Panc1 (cell line): ENCODE results near the gene OSBPL9. TPM values are rescaled to one million over a fixed set of nuclear protein-coding genes. Genes with fewer than 3 reads are reported as not detected.

Experiments used
- ATAC-seq: fragments of 200-7000 bp; cut with Tn5 transposase; 2 replicates; pipeline ENCODE4 v1.9.1; 2020; ENCODE audit warnings: mild to moderate bottlenecking, moderate library complexity
- BruUV-seq: library from RNA; stranded (reverse); fragments of 400-500 nt; replicated peaks from 2 replicates; lab custom pipeline; 2021; lab: Mats Ljungman, UMichigan
- CTCF ChIA-PET: fragments of 300-600 bp; sonication (Branson Sonifier 250); formaldehyde crosslinking; loops from one replicate; lab custom pipeline; 2022; ENCODE audit warnings: antibody characterized with exemption; lab: Charles Lee
- POLR2A ChIA-PET: fragments of 300-600 bp; sonication (Branson Sonifier 250); formaldehyde crosslinking; loops from one replicate; lab custom pipeline; 2022; ENCODE audit warnings: antibody characterized with exemption; lab: Charles Lee
- DNase-seq: peaks from one replicate; pipeline ENCODE4 v3.0.0-alpha.2; 2010; ENCODE audit warnings: low read depth, low spot score
- H3K27ac ChIP-seq: 2 replicates; pipeline ENCODE4 v1.5.1; 2011; ENCODE audit warnings: mild to moderate bottlenecking, low read length, inconsistent platforms
- H3K27me3 ChIP-seq: fragments of 200-500 bp; sonication (Bioruptor generic); 2 replicates; pipeline ENCODE4 v1.6.0; 2014; ENCODE audit warnings: low read length, inconsistent platforms; ENCODE audit not compliant: control insufficient read depth, insufficient read depth
- H3K36me3 ChIP-seq: fragments of 200-500 bp; sonication (Bioruptor generic); 2 replicates; pipeline ENCODE4 v1.5.1; 2014; ENCODE audit warnings: inconsistent platforms, mild to moderate bottlenecking, low read length, moderate library complexity; ENCODE audit not compliant: control insufficient read depth, insufficient read depth
- H3K4me1 ChIP-seq: 2 replicates; pipeline ENCODE4 v1.5.1; 2011; ENCODE audit warnings: inconsistent platforms, mild to moderate bottlenecking, low read length, moderate library complexity; ENCODE audit not compliant: control insufficient read depth, insufficient read depth
- H3K4me3 ChIP-seq, 2 experiments: 2 replicates each; pipeline ENCODE4 v1.5.1; 2011 to 2012; ENCODE audit warnings: low read depth in 2 of 2, low read length in 2 of 2, mild to moderate bottlenecking in 2 of 2, inconsistent platforms in 1 of 2, moderate library complexity in 1 of 2
- H3K9me3 ChIP-seq: fragments of 200-500 bp; sonication (Bioruptor generic); 2 replicates; pipeline ENCODE4 v1.5.1; 2014; ENCODE audit warnings: low read depth, mild to moderate bottlenecking, inconsistent platforms, low read length, moderate library complexity; ENCODE audit not compliant: control insufficient read depth, insufficient read depth
- POLR2AphosphoS5 ChIP-seq: IDR thresholded peaks from 2 replicates; pipeline ENCODE4 v1.6.1; 2012; ENCODE audit warnings: mild to moderate bottlenecking, low read depth, low read length, moderate library complexity
- SIN3A ChIP-seq: IDR thresholded peaks from 2 replicates; pipeline ENCODE4 v1.6.1; 2012; ENCODE audit warnings: low read depth, mild to moderate bottlenecking, low read length, moderate library complexity, borderline replicate concordance; ENCODE audit not compliant: insufficient read depth
- TCF7L2 ChIP-seq: IDR thresholded peaks from 2 replicates; pipeline ENCODE4 v1.6.1; 2011; ENCODE audit warnings: mild to moderate bottlenecking, low read depth, low read length, inconsistent platforms
- in situ Hi-C: cut with HindIII; loops from 2 replicates; pipeline ENCODE4 v1.10.0; 2016; ENCODE audit warnings: low sequenced_read_pairs, low pct_unique_long_range_greater_than_20kb
- intact Hi-C: fragments of 100-400 bp; cut with micrococcal nuclease; formaldehyde crosslinking; loops from one replicate; pipeline ENCODE4 v1.10.0; 2022; ENCODE audit not compliant: unreplicated experiment
- total RNA-seq: library from RNA; stranded (reverse); gene quantifications from one replicate; pipeline ENCODE4 v1.2.1, GENCODE V29; 2021; ENCODE audit not compliant: unreplicated experiment
- TF ChIP-seq, protein P1 (sequence below), 2 experiments: IDR thresholded peaks; 2 replicates each; pipeline ENCODE4 v1.6.1; 2011 to 2012; ENCODE audit warnings: low read depth in 2 of 2, control low read depth in 1 of 2, low read length in 1 of 2, mild to moderate bottlenecking in 1 of 2, moderate library complexity in 1 of 2; ENCODE audit not compliant: insufficient read depth in 1 of 2
- TF ChIP-seq, protein P2 (sequence below): fragments of 450-650 bp; IDR thresholded peaks from 2 replicates; pipeline ENCODE4 v1.5.1; 2017; ENCODE audit warnings: mild to moderate bottlenecking

OSBPL9 gene
- total RNA-seq, 1 experiment from 2014 or later: 85.5 TPM

GRCh38 chr1:51794260-51794659 lies 177.4 kb downstream of the OSBPL9 start:
- Histone ChIP-seq H3K27me3 (no peaks in the 10 kb centered on the region), H3K36me3 (peaks cover 32% of the 10 kb centered on the region), H3K4me3 (no peak overlapping the region), H3K9me3 (no peaks in the 10 kb centered on the region), H3K27ac (no peak overlapping the region), H3K4me1 (peaks cover 6% of the 10 kb centered on the region)
- intact Hi-C loops: no loop called here
- in situ Hi-C loops: no loop called here
- POLR2A ChIA-PET: no interaction called here
- no TSS peak for BruUV-seq
- DNase-seq (no peak), ATAC-seq (no peak)
- TF ChIP-seq TCF7L2: no peak
- TF ChIP-seq, protein P1, sequence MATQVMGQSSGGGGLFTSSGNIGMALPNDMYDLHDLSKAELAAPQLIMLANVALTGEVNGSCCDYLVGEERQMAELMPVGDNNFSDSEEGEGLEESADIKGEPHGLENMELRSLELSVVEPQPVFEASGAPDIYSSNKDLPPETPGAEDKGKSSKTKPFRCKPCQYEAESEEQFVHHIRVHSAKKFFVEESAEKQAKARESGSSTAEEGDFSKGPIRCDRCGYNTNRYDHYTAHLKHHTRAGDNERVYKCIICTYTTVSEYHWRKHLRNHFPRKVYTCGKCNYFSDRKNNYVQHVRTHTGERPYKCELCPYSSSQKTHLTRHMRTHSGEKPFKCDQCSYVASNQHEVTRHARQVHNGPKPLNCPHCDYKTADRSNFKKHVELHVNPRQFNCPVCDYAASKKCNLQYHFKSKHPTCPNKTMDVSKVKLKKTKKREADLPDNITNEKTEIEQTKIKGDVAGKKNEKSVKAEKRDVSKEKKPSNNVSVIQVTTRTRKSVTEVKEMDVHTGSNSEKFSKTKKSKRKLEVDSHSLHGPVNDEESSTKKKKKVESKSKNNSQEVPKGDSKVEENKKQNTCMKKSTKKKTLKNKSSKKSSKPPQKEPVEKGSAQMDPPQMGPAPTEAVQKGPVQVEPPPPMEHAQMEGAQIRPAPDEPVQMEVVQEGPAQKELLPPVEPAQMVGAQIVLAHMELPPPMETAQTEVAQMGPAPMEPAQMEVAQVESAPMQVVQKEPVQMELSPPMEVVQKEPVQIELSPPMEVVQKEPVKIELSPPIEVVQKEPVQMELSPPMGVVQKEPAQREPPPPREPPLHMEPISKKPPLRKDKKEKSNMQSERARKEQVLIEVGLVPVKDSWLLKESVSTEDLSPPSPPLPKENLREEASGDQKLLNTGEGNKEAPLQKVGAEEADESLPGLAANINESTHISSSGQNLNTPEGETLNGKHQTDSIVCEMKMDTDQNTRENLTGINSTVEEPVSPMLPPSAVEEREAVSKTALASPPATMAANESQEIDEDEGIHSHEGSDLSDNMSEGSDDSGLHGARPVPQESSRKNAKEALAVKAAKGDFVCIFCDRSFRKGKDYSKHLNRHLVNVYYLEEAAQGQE (IDR thresholded peaks at IDR 0.05; ENCODE audit: insufficient read depth in 1 of 2, low read depth in 2 of 2, low read length in 1 of 2): no peak
- TF ChIP-seq SIN3A: no peak
- TF ChIP-seq, protein P2, sequence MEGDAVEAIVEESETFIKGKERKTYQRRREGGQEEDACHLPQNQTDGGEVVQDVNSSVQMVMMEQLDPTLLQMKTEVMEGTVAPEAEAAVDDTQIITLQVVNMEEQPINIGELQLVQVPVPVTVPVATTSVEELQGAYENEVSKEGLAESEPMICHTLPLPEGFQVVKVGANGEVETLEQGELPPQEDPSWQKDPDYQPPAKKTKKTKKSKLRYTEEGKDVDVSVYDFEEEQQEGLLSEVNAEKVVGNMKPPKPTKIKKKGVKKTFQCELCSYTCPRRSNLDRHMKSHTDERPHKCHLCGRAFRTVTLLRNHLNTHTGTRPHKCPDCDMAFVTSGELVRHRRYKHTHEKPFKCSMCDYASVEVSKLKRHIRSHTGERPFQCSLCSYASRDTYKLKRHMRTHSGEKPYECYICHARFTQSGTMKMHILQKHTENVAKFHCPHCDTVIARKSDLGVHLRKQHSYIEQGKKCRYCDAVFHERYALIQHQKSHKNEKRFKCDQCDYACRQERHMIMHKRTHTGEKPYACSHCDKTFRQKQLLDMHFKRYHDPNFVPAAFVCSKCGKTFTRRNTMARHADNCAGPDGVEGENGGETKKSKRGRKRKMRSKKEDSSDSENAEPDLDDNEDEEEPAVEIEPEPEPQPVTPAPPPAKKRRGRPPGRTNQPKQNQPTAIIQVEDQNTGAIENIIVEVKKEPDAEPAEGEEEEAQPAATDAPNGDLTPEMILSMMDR: no peak
- no peak for TF ChIP-seq POLR2AphosphoS5
- CTCF ChIA-PET: no interaction called here

GRCh38 chr1:51794868-51795267 lies 178.0 kb downstream of the OSBPL9 start:
- CTCF ChIA-PET: no interaction called here
- no peaks in the 10 kb centered on the region for H3K27me3 ChIP-seq
- no peak overlapping the region for H3K4me3 ChIP-seq
- no peak for DNase-seq
- peaks cover 26% of the 10 kb centered on the region for H3K36me3 ChIP-seq
- intact Hi-C loops: no loop called here
- no TSS peak for BruUV-seq
- POLR2A ChIA-PET: no interaction called here
- no peaks in the 10 kb centered on the region for H3K9me3 ChIP-seq
- 0 out of 2 replicates have a peak, but pooled peaks cover 1% of the 10 kb centered on the region for H3K4me1 ChIP-seq
- no peak overlapping the region for H3K27ac ChIP-seq
- no peak for ATAC-seq
- in situ Hi-C loops: no loop called here
- TF ChIP-seq POLR2AphosphoS5: no peak
- TF ChIP-seq, protein P2: no peak
- TF ChIP-seq, protein P1 (IDR thresholded peaks at IDR 0.05; ENCODE audit: insufficient read depth in 1 of 2, low read depth in 2 of 2, low read length in 1 of 2): no peak
- TF ChIP-seq TCF7L2: no peak
- no peak for TF ChIP-seq SIN3A
